ENCODE data around the gene TMEM164.

The TMEM164 gene

DNA sequence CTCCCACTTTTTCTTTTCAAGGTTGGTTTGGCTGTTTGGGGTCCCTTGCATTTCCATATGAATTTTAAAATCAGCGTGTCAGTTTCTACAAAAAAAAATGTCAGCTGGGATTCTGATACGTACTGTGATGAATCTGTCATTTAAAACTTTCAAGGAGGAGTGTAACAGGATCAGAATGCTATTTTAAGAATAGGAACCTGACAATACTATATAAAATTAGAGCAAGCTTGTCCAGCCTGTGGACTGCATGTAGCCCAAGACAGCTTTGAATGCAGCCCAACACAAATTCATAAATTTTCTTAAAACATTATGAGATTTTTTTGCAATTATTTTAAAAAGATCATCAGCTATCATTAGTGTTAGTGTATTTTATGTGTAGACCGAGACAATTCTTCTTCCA, 56.5 kb downstream of the TMEM164 start:
- H3K9ac ChIP-seq (ENCODE audit: low read depth, low read length): no peak overlapping the region
- no peak overlapping the region for H3K4me3 ChIP-seq (ENCODE audit: low read length)
- H3K9me3 ChIP-seq (replicated peaks; ENCODE audit: low read length): no peaks in the 10 kb centered on the region
- H3K4me1 ChIP-seq (ENCODE audit: control insufficient read depth, insufficient read depth, low read length): peaks cover 6% of the 10 kb centered on the region
- no peak overlapping the region for H3K4me2 ChIP-seq (ENCODE audit: low read length)
- no peaks in the 10 kb centered on the region for H3K36me3 ChIP-seq (ENCODE audit: insufficient read depth, low read length)
- H3K27me3 ChIP-seq (ENCODE audit: control insufficient read depth, insufficient read depth, low read length): no peaks in the 10 kb centered on the region

DNA sequence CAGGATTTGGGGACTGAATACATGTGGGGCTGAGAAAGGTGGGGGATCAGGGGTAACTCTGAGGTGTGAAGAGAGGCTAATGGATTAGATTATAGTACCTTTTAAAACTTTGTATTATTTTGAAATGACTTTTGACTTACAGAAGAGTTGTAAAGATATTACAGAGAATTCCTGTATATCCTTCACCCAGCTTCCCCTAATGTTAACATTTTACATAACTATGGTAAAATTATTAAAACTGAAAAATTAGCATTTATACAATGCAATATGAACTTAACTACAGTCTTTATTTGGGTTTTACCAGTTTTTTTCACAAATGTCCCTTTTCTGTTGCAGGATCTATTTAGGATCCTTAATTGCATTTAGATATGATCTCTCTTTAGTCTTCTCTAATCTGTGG, 57.4 kb downstream of the TMEM164 start:
- H3K9me3 ChIP-seq (replicated peaks; ENCODE audit: low read length): no peaks in the 10 kb centered on the region
- peaks cover 6% of the 10 kb centered on the region for H3K4me1 ChIP-seq (ENCODE audit: control insufficient read depth, insufficient read depth, low read length)
- H3K36me3 ChIP-seq (ENCODE audit: insufficient read depth, low read length): no peaks in the 10 kb centered on the region
- no peak overlapping the region for H3K9ac ChIP-seq (ENCODE audit: low read depth, low read length)
- H3K27me3 ChIP-seq (ENCODE audit: control insufficient read depth, insufficient read depth, low read length): no peaks in the 10 kb centered on the region
- H3K4me3 ChIP-seq (ENCODE audit: low read length): no peak overlapping the region
- no peak overlapping the region for H3K4me2 ChIP-seq (ENCODE audit: low read length)

DNA sequence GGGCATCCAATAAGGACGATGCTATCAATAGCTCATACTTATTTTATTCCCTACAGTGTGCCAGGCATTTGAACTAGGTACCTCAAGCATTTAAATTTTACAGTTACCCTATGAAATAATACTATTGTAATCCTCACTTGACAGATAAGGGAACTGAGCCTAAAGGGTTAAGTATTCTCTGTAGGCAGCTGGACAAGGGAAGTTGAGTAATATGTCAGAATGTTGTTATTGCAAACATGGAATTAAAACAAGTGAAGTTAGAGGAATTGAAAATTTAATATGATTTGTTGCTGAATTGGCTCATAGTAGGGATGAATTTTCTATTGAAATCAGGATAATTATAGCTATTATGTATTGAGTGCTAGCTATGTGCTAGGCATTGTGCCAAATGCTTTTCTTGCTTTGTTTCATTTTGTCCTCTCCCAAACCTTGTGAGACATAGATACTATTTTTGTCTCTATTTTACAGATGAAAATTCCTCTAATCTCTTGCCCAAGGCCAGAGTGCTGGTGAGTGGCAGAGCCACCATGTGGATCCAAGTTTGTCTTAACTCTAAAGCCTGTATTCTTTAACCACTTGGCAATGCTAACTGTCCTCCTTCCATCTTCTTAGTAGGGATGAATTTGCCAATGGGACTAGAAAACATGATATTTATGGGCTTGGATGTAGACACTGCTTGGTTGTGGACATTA, 58.1 kb downstream of the TMEM164 start:
- Histone ChIP-seq H3K27me3 (ENCODE audit: control insufficient read depth, insufficient read depth, low read length) (no peaks in the 10 kb centered on the region), H3K36me3 (ENCODE audit: insufficient read depth, low read length) (no peaks in the 10 kb centered on the region), H3K4me1 (ENCODE audit: control insufficient read depth, insufficient read depth, low read length) (peaks cover 6% of the 10 kb centered on the region), H3K4me2 (ENCODE audit: low read length) (peak overlapping the region; percentile 27), H3K4me3 (ENCODE audit: low read length) (no peak overlapping the region), H3K9me3 (replicated peaks; ENCODE audit: low read length) (no peaks in the 10 kb centered on the region), H3K9ac (ENCODE audit: low read depth, low read length) (no peak overlapping the region)

DNA sequence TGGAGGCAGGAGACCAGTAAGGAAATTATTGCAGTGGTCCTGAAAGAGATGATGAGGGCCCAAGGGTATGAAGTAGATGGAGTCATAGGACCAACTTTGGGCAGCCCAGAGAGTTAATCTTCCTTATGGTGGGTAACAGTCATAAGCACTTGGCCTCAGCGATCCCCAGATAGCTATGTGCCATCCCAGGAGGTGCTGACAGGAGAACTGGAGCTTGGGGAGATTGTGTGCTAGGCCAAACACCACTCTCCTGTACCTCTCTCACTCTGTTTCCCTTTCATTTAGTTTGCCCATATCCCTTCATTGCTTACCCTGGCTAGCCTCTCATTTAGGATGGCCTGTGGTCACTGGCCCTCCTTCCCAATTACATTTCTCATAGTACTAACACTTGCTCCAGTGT, 60.0 kb downstream of the TMEM164 start:
- Histone ChIP-seq H3K4me2 (ENCODE audit: low read length) (no peak overlapping the region), H3K9me3 (replicated peaks; ENCODE audit: low read length) (no peaks in the 10 kb centered on the region), H3K27me3 (ENCODE audit: control insufficient read depth, insufficient read depth, low read length) (peaks cover 8% of the 10 kb centered on the region), H3K4me1 (ENCODE audit: control insufficient read depth, insufficient read depth, low read length) (no peaks in the 10 kb centered on the region), H3K9ac (ENCODE audit: low read depth, low read length) (no peak overlapping the region), H3K36me3 (ENCODE audit: insufficient read depth, low read length) (no peaks in the 10 kb centered on the region), H3K4me3 (ENCODE audit: low read length) (no peak overlapping the region)

DNA sequence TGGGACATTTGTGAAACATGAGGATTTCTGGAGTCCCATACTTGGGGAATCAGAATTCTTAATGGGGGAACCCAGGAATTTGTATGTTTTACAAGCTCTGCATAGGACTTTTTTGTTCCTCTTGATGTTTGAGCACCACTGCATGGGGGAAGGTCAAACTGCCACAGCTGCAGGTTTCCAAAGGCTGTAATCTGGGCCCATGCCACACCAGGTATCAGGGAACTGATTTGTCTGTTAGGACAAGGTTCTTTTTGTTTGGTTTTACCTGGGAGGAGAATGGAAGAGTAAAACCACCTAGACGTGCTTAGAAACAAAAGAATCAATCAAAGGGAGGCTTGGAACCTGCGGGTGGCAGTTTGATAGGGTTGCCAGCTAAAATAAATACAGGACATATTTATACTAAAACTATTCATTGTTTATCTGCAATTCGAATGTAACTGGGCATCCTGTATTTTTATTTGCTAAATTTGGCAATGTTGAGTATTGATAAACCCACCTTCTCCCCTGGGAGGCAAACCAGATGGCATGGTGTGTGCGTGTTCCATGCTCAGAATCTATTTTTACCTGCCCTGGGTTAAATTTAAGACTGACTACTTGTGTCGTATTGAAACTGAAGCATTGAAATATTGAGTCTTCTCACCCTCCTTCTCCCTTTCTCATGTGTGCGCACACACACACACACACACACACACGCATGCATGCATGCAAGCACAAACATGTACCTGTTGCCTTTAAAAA, 63.7 kb downstream of the TMEM164 start:
- H3K4me2 ChIP-seq (ENCODE audit: low read length): no peak overlapping the region

DNA sequence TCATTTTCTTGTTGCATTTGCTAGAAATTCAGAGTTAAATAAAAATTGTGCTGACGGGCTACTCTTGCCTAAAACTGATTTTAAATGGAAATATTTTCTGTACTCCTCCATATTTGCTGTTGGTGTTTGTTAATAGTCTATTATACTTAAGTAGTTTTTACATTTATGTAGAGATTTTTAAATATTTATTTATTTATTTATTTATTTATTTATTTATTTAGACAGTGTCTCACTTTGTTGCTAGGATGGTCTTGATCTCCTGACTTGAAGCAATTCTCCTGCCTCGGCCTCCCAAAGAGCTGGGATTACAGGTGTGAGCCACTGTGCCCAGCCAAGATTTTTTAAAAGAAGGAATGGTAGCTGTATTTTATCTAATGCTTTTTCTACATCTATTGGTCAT, 68.1 kb downstream of the TMEM164 start:
- Histone ChIP-seq H3K36me3 (ENCODE audit: insufficient read depth, low read length) (peaks cover 3% of the 10 kb centered on the region), H3K4me2 (ENCODE audit: low read length) (no peak overlapping the region), H3K27me3 (ENCODE audit: control insufficient read depth, insufficient read depth, low read length) (peaks cover 11% of the 10 kb centered on the region)

More for the DNA sequence above, 63.7 kb downstream of the TMEM164 start:
- Histone ChIP-seq H3K9ac (ENCODE audit: low read depth, low read length) (no peak overlapping the region), H3K36me3 (ENCODE audit: insufficient read depth, low read length) (no peaks in the 10 kb centered on the region), H3K27me3 (ENCODE audit: control insufficient read depth, insufficient read depth, low read length) (peaks cover 11% of the 10 kb centered on the region), H3K4me3 (ENCODE audit: low read length) (no peak overlapping the region), H3K9me3 (replicated peaks; ENCODE audit: low read length) (no peaks in the 10 kb centered on the region), H3K4me1 (ENCODE audit: control insufficient read depth, insufficient read depth, low read length) (no peaks in the 10 kb centered on the region)

DNA sequence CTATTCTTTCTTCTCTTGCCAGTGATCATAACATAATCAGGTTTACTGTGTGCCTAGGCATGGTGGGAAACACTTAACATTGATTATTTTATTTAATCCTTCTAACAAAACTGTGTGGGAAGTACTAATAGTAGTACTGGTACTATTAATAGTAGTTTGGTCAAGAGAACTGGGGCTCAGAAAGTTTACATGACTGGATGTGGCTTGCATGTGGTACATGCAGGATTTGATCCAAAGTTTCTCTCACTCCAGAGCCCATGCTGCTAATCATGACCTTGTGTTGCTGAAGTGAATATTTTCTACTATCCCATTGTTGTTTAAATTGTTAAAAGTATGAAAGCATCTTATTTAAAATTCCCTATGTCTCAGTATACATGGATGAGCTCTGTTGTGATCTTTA, 78.4 kb downstream of the TMEM164 start:
- Histone ChIP-seq H3K27me3 (ENCODE audit: control insufficient read depth, insufficient read depth, low read length) (peaks cover 2% of the 10 kb centered on the region), H3K36me3 (ENCODE audit: insufficient read depth, low read length) (no peaks in the 10 kb centered on the region), H3K4me1 (ENCODE audit: control insufficient read depth, insufficient read depth, low read length) (peaks cover 36% of the 10 kb centered on the region), H3K9ac (ENCODE audit: low read depth, low read length) (peak overlapping the region; percentile 71), H3K4me3 (ENCODE audit: low read length) (no peak overlapping the region), H3K9me3 (replicated peaks; ENCODE audit: low read length) (no peaks in the 10 kb centered on the region), H3K4me2 (ENCODE audit: low read length) (no peak overlapping the region)

More for the DNA sequence above, 68.1 kb downstream of the TMEM164 start:
- Histone ChIP-seq H3K9me3 (replicated peaks; ENCODE audit: low read length) (peaks cover 6% of the 10 kb centered on the region), H3K9ac (ENCODE audit: low read depth, low read length) (no peak overlapping the region), H3K4me1 (ENCODE audit: control insufficient read depth, insufficient read depth, low read length) (no peaks in the 10 kb centered on the region), H3K4me3 (ENCODE audit: low read length) (no peak overlapping the region)

DNA sequence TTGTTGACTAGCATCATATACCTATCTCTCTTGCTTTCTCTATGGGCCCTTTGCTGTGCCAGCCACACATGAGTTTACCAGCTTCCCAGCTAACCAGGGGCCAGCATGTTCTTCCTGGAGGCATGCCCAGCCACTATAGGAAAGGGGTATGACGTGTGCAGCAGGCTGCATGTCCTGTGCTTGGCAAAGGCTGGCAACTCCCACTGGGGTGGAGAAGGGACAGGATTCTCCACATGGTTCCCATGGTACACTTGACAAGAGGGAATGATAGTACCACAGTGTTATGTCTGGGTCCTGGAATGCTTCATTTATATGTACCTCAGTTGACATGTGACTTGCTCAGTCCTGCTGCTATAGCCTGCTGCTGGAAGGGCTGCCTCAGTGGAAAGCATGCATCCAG, 78.8 kb downstream of the TMEM164 start:
- Histone ChIP-seq H3K9ac (ENCODE audit: low read depth, low read length) (peak overlapping the region; percentile 71), H3K36me3 (ENCODE audit: insufficient read depth, low read length) (no peaks in the 10 kb centered on the region), H3K27me3 (ENCODE audit: control insufficient read depth, insufficient read depth, low read length) (peaks cover 2% of the 10 kb centered on the region), H3K9me3 (replicated peaks; ENCODE audit: low read length) (no peaks in the 10 kb centered on the region), H3K4me1 (ENCODE audit: control insufficient read depth, insufficient read depth, low read length) (peaks cover 39% of the 10 kb centered on the region), H3K4me3 (ENCODE audit: low read length) (peak overlapping the region; percentile 10), H3K4me2 (ENCODE audit: low read length) (peak overlapping the region; percentile 69)

DNA sequence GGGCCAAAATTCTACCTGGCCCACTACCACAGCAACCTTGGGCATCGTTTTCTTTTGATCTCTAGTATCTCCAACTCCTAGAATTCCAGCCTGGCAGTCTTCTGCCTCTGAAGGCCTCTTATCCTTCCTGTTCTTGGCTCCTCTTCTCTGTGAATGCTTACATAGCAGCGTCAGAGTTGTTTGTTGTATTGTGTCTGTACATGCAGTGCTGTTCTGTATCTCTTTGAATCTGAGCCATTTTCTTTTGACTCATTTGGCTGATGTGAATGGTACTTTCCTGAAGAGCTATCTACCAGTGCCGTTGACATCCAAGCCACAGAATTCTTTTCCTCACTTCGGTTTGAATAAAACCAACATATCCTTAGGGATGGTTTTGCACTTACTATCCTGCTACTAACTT, 79.2 kb downstream of the TMEM164 start:
- Histone ChIP-seq H3K4me3 (ENCODE audit: low read length) (peak overlapping the region; percentile 17), H3K27me3 (ENCODE audit: control insufficient read depth, insufficient read depth, low read length) (peaks cover 2% of the 10 kb centered on the region), H3K9ac (ENCODE audit: low read depth, low read length) (peak overlapping the region; percentile 71), H3K36me3 (ENCODE audit: insufficient read depth, low read length) (no peaks in the 10 kb centered on the region), H3K4me1 (ENCODE audit: control insufficient read depth, insufficient read depth, low read length) (peaks cover 41% of the 10 kb centered on the region), H3K4me2 (ENCODE audit: low read length) (peak overlapping the region; percentile 69), H3K9me3 (replicated peaks; ENCODE audit: low read length) (no peaks in the 10 kb centered on the region)

DNA sequence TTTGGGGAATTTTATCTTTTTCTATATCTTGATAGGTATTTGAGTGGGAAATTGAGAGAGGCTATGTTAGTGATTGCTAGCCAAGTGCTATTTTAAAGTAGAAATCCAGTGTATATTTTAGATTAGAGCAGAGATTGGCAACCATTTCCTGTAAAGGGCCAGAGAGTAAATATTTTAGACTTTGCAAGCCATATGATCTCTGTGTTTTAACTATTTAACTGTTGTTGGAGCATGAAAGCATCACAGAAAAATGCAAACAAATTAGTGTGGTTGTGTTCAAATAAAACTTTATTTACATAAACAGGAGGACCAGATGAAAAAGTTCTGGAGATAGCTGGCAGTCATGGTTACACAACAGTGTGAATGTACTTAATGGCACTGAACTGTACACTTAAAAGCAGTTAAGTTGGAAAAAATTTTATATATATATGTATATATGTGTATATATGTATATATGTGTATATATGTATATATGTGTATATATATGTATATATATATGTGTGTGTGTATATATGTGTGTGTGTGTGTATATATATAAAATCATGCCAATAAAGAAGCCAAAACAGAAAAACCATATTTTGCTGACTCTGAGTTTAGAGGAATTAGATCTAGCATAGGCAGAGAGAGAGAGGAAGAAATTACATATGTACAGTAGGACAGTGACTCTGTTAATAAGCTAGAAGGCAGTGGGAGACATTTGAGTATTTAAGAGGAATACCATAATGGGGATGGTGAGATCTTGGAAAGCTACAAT, 83.4 kb downstream of the TMEM164 start:
- Histone ChIP-seq H3K4me2 (ENCODE audit: low read length) (peak overlapping the region; percentile 29), H3K9me3 (replicated peaks; ENCODE audit: low read length) (no peaks in the 10 kb centered on the region), H3K4me3 (ENCODE audit: low read length) (no peak overlapping the region), H3K36me3 (ENCODE audit: insufficient read depth, low read length) (no peaks in the 10 kb centered on the region), H3K9ac (ENCODE audit: low read depth, low read length) (peak overlapping the region; percentile 66), H3K27me3 (ENCODE audit: control insufficient read depth, insufficient read depth, low read length) (peaks cover 2% of the 10 kb centered on the region), H3K4me1 (ENCODE audit: control insufficient read depth, insufficient read depth, low read length) (peaks cover 53% of the 10 kb centered on the region)

DNA sequence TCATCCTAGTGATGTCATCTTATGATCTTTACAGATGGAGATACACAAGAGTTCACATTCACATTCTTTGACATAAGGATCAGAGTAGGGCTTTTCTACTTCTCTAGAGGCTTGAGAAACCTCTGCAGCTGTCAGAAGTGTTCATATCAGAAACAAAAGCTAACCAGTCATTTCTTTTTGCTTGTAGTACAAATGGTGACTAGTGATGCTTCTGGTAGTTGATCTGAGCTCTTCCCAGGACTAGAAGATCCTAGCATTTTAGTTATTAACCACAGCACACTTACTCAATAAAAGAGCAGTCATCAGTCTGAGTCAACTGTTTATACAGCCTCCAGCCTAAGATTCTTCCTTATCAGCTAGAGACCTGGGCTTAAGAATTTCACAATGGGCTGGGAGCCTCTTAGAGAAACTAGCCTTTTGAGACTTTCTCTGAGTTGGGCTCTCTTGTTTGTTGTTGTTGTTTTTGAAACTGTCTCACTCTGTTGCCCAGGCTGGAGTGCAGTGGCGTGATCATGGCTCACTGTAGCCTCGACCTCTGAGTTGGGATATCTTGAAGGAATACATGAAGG, 84.1 kb downstream of the TMEM164 start:
- Histone ChIP-seq H3K9me3 (replicated peaks; ENCODE audit: low read length) (no peaks in the 10 kb centered on the region), H3K4me3 (ENCODE audit: low read length) (no peak overlapping the region), H3K27me3 (ENCODE audit: control insufficient read depth, insufficient read depth, low read length) (peaks cover 2% of the 10 kb centered on the region), H3K4me1 (ENCODE audit: control insufficient read depth, insufficient read depth, low read length) (peaks cover 47% of the 10 kb centered on the region), H3K9ac (ENCODE audit: low read depth, low read length) (peak overlapping the region; percentile 79), H3K4me2 (ENCODE audit: low read length) (peak overlapping the region; percentile 71), H3K36me3 (ENCODE audit: insufficient read depth, low read length) (no peaks in the 10 kb centered on the region)
